ENCODE measurements around the gene TBC1D16. TPM values are rescaled to one million over a fixed set of nuclear protein-coding genes. Genes with fewer than 3 reads are reported as not detected.

TBC1D16 gene
- total RNA-seq, 6 experiments from 2014 or later, result 15.1 to 25.5 (median 17.9) TPM

- no peaks in the 10 kb centered on the region; the same call in 1 of the 2 replicates for H3K27me3 Mint-ChIP-seq (ENCODE audit: insufficient read depth)
Observed at GRCh38 chr17:80068301-80069222, 32.9 kb upstream of the TBC1D16 start.

GRCh38 chr17:80067393-80067986 is 31.8 kb upstream of the TBC1D16 start:
- no peak overlapping the region for H3K27ac Mint-ChIP-seq
- no peak overlapping the region for H3K4me3 Mint-ChIP-seq
- H3K27me3 Mint-ChIP-seq (ENCODE audit: insufficient read depth), result no peaks in the 10 kb centered on the region; the same call in 1 of the 2 replicates
- no peak for DNase-seq
- H3K4me1 Mint-ChIP-seq (ENCODE audit: low read depth), result peaks cover 34% of the 10 kb centered on the region
- TF ChIP-seq CTCF (IDR thresholded peaks at IDR 0.05), result no peak
- H3K36me3 Mint-ChIP-seq (ENCODE audit: low read depth), result no peaks in the 10 kb centered on the region
- H3K9me3 Mint-ChIP-seq, result no peaks in the 10 kb centered on the region

More at GRCh38 chr17:80068301-80069222, 32.9 kb upstream of the TBC1D16 start:
- Mint-ChIP-seq H3K4me1 (ENCODE audit: low read depth) (peaks cover 34% of the 10 kb centered on the region), H3K4me3 (peak overlapping the region; percentile 42), H3K27ac (peak overlapping the region; percentile 72), H3K9me3 (no peaks in the 10 kb centered on the region), H3K36me3 (ENCODE audit: low read depth) (no peaks in the 10 kb centered on the region)
- no peak for TF ChIP-seq CTCF (IDR thresholded peaks at IDR 0.05)
- DNase-seq, result peak; percentile 57

GRCh38 chr17:80065478-80066170 is 30.0 kb upstream of the TBC1D16 start:
- Mint-ChIP-seq H3K4me1 (ENCODE audit: low read depth) (peaks cover 28% of the 10 kb centered on the region), H3K4me3 (no peak overlapping the region), H3K36me3 (ENCODE audit: low read depth) (no peaks in the 10 kb centered on the region), H3K9me3 (no peaks in the 10 kb centered on the region), H3K27me3 (ENCODE audit: insufficient read depth) (peaks cover 6% of the 10 kb centered on the region; the same call in 1 of the 2 replicates), H3K27ac (no peak overlapping the region)
- no peak for DNase-seq
- TF ChIP-seq CTCF (IDR thresholded peaks at IDR 0.05), result no peak

GRCh38 chr17:80064696-80065095 is 29.0 kb upstream of the TBC1D16 start:
- Mint-ChIP-seq H3K27ac (no peak overlapping the region), H3K36me3 (ENCODE audit: low read depth) (no peaks in the 10 kb centered on the region), H3K4me3 (peak overlapping the region; percentile 22; the same call in 1 of the 2 replicates), H3K27me3 (ENCODE audit: insufficient read depth) (peaks cover 7% of the 10 kb centered on the region; the same call in 1 of the 2 replicates), H3K4me1 (ENCODE audit: low read depth) (peaks cover 28% of the 10 kb centered on the region), H3K9me3 (no peaks in the 10 kb centered on the region)
- no peak for TF ChIP-seq CTCF (IDR thresholded peaks at IDR 0.05)
- DNase-seq, result no peak

- no peak for TF ChIP-seq CTCF (IDR thresholded peaks at IDR 0.05)
- Mint-ChIP-seq H3K27me3 (ENCODE audit: insufficient read depth) (peaks cover 9% of the 10 kb centered on the region; the same call in 1 of the 2 replicates), H3K4me3 (peak overlapping the region; percentile 22; the same call in 1 of the 2 replicates), H3K36me3 (ENCODE audit: low read depth) (no peaks in the 10 kb centered on the region), H3K9me3 (no peaks in the 10 kb centered on the region), H3K27ac (peak overlapping the region; percentile 40; the same call in 1 of the 2 replicates), H3K4me1 (ENCODE audit: low read depth) (peaks cover 23% of the 10 kb centered on the region)
- peak; percentile 50 for DNase-seq
Observed at GRCh38 chr17:80063830-80064585, 28.3 kb upstream of the TBC1D16 start.
